ENCODE data around the gene RAC2.

GRCh38 chr22:37207981-37208380 is 36.1 kb downstream of the RAC2 start:
- no peak for TF ChIP-seq CTCF (IDR thresholded peaks at IDR 0.05)
- no peak for TF ChIP-seq POLR2A (IDR thresholded peaks at IDR 0.05)
